Upper lobe of left lung (tissue), 6 donors: ENCODE results near the gene CLASRP. TPM values are rescaled to one million over a fixed set of nuclear protein-coding genes. Genes with fewer than 3 reads are reported as not detected.

ENCODE experiments used
- ATAC-seq, 2 donors: fragments of 200-7000 bp; cut with Tn5 transposase; one replicate each; pipeline ENCODE4 v1.9.1; 2022; ENCODE audit warnings: mild to moderate bottlenecking in 2 of 2, moderate library complexity in 2 of 2; ENCODE audit not compliant: low FRiP score in 2 of 2
- DNase-seq, 2 donors: peaks; one replicate each; pipeline ENCODE4 v3.0.0-alpha.2; 2019 to 2020
- H3K27ac ChIP-seq, 4 donors: fragments of 200-600 bp; sonication (generic); one replicate each; pipeline ENCODE4 v1.5.1; 2016 to 2019
- H3K27me3 ChIP-seq, 4 donors: fragments of 200-600 bp; sonication (generic); one replicate each; pipeline ENCODE4 v1.5.1; 2017 to 2019
- H3K36me3 ChIP-seq, 4 donors: fragments of 200-600 bp; sonication (generic); one replicate each; pipeline ENCODE4 v1.5.1; 2016 to 2019
- H3K4me1 ChIP-seq, 4 donors: fragments of 200-600 bp; sonication (generic); one replicate each; pipeline ENCODE4 v1.5.1; 2018 to 2019
- H3K4me3 ChIP-seq, 4 donors: fragments of 200-600 bp; sonication (generic); one replicate each; pipeline ENCODE4 v1.5.1; 2017 to 2019; ENCODE audit warnings: mild to moderate bottlenecking in 2 of 4, moderate library complexity in 1 of 4
- H3K9me3 ChIP-seq, 4 donors: fragments of 200-600 bp; sonication (generic); one replicate each; pipeline ENCODE4 v1.5.1; 2018 to 2019
- EP300 ChIP-seq, 4 donors: sonication (generic); formaldehyde crosslinking; IDR thresholded peaks; one replicate each; pipeline ENCODE4 v1.5.1; 2017; ENCODE audit warnings: antibody characterized with exemption in 4 of 4, control low read depth in 2 of 4
- POLR2A ChIP-seq, 4 donors: fragments of 450-650 bp; IDR thresholded peaks; one replicate each; pipeline ENCODE4 v1.5.1; 2016 to 2017; ENCODE audit warnings: antibody characterized with exemption in 4 of 4, mild to moderate bottlenecking in 2 of 4
- POLR2AphosphoS5 ChIP-seq, 2 donors: sonication (generic); formaldehyde crosslinking; IDR thresholded peaks; one replicate each; pipeline ENCODE4 v1.5.1; 2017; ENCODE audit warnings: antibody characterized with exemption in 2 of 2
- WGBS, 2 donors: methylation state at CpG; one replicate each; pipeline ENCODE4 v1.1.5; 2017 to 2018; 5-methylcytosine and 5-hydroxymethylcytosine counted together
- total RNA-seq, 6 donors: library from RNA; depleted of rRNA in 4 of 6; stranded (reverse); fragments of >200 nt in 4 of 6; gene quantifications; one replicate each; pipeline versions ENCODE4 v1.1.0 to v1.2.1, GENCODE V29; 2016 to 2021
- TF ChIP-seq, protein P1 (sequence below), 6 experiments: fragments of 450-650 bp in 4 of 6; fragments of 200-600 bp in 2 of 6; sonication (generic) in 2 of 6; IDR thresholded peaks; one replicate each; pipeline ENCODE4 v1.5.1; 2016 to 2019; ENCODE audit warnings: antibody characterized with exemption in 6 of 6
- donor health status: DM: no; HTN: no; CAD: no; lungs with moderate emphysema.
- donor health status: DM: no; HTN: yes; CAD: no; lungs with severe emphysema.

Gene CLASRP
- total RNA-seq, 6 donors from 2014 or later: 38.0 to 295 (median 71.6) TPM

DNA sequence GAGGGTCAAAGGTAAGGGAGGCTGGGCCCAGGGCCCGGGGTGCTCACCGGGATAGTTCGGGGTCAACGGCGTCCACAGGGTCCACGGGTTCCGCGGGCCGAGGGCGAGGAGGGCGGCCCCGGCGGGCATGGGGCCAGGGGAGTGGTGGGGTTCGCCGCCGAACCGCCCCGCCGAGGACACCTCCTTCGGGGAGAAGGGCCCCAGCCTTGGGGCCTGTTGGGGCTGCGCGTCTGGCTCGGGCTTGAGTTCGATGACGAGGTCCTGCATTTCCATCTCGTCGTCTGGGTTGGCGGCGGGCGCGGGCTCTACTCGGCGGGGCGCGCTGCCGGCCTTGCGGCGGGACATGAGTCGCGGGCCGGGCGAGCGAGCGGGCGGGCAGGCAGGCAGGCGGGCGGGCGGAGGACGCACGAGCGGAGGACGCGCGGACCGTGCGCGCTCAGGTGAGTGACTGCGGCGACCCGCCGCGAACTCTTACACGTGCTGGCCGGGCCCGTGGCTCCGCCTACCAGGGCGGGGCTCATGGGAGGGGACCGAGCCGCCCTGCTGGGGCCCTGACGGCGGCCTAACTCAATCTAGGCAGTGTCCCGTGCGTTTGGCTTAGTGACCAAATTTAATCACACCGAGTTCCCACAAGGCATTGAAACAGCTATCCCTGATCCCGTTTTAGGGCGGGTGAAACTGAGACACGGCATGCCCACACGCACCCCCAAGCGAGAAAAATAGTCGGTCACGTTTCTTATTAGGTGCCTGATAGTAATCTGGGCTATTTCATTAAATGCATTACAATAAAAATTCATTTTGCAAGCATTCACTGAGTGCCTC is 37.4 kb downstream of the CLASRP start, which contains the start of gene ZNF296:
Gene ZNF296, minus strand, starts transcription at position 450 of the 822 bp plus-strand sequence. Its CDS starts 105 bp downstream, at position 345.
- H3K27ac ChIP-seq: peak within 1 kb of the TSS; percentile 77 to 87 (median 82)
- peak in 1 of 2 donors; percentile 76 for TF ChIP-seq POLR2AphosphoS5 (IDR thresholded peaks at IDR 0.05)
- peak in 2 of 4 donors; percentile 68 to 79 for TF ChIP-seq POLR2A (IDR thresholded peaks at IDR 0.05)
- TF ChIP-seq EP300 (IDR thresholded peaks at IDR 0.05): no peak

DNA sequence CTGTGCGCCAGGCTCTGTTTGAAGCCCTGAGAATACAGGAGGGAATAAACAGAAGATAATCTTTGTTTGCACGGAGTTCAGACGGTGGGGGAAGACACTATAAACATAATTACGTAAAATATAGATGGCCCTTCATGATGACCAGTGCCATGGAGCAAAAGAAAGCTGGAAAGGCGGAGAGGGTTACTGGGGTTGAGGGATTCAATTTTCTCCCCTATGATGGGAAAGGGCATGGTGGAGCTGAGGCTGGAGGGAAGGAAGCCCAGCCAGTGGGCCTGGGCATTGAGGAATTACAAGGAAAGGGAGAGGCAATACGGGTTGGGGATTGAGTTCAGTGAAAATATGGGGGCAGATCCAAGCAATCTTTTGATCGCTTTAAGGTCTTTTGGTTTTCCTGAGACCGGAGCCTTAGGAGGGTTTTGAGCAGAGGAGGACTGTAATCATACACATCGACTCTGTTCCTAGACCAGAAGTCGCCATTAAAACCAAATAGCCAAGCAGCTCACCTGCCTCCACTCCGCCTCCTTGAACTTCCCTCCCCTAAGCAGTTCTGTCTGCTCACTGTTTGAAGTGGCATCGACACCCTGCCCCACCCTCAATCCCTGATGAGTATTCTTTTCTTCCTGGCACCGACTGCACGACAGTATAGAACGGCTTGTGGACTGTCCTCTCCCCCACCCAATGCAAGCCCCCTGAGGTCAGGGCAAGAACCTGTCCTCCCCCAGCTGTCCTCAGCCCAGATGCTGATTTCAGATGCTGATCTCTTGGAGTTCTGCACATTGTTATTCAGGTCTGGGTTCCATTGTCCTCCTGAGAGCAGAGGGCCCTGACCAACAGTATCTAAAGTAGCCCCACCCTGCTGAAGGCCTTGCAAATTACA is 38.2 kb downstream of the CLASRP start:
- peak overlapping the region in 2 of 4 donors; percentile 62 to 63 for H3K4me3 ChIP-seq
- H3K4me1 ChIP-seq: peaks cover 29 to 58% (median 44%) of the 10 kb centered on the region in 4 donors
- H3K27ac ChIP-seq: peak overlapping the region; percentile 57 to 87 (median 82)
- peaks cover 0 to 13% (median 8%) of the 10 kb centered on the region in 4 donors for H3K36me3 ChIP-seq
- ATAC-seq: no peak
- no peak for DNase-seq
- TF ChIP-seq, protein P1, sequence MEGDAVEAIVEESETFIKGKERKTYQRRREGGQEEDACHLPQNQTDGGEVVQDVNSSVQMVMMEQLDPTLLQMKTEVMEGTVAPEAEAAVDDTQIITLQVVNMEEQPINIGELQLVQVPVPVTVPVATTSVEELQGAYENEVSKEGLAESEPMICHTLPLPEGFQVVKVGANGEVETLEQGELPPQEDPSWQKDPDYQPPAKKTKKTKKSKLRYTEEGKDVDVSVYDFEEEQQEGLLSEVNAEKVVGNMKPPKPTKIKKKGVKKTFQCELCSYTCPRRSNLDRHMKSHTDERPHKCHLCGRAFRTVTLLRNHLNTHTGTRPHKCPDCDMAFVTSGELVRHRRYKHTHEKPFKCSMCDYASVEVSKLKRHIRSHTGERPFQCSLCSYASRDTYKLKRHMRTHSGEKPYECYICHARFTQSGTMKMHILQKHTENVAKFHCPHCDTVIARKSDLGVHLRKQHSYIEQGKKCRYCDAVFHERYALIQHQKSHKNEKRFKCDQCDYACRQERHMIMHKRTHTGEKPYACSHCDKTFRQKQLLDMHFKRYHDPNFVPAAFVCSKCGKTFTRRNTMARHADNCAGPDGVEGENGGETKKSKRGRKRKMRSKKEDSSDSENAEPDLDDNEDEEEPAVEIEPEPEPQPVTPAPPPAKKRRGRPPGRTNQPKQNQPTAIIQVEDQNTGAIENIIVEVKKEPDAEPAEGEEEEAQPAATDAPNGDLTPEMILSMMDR (IDR thresholded peaks at IDR 0.05): no peak
- TF ChIP-seq EP300 (IDR thresholded peaks at IDR 0.05): no peak
- no peak for TF ChIP-seq POLR2AphosphoS5 (IDR thresholded peaks at IDR 0.05)
- TF ChIP-seq POLR2A (IDR thresholded peaks at IDR 0.05): no peak
- no peaks in the 10 kb centered on the region for H3K27me3 ChIP-seq
- no peaks in the 10 kb centered on the region for H3K9me3 ChIP-seq
- 69 to 80% methylated on average over 15 of the region's 15 CpGs for WGBS, 2 donors

More for the DNA sequence above, 37.4 kb downstream of the CLASRP start, which contains the start of gene ZNF296:
- Histone ChIP-seq H3K36me3 (peaks cover 0 to 13% (median 11%) of the 10 kb centered on the region in 4 donors), H3K4me1 (peaks cover 29 to 63% (median 45%) of the 10 kb centered on the region in 4 donors), H3K9me3 (no peaks in the 10 kb centered on the region), H3K4me3 (peak within 1 kb of the TSS; percentile 26 to 79 (median 62)), H3K27me3 (no peaks in the 10 kb centered on the region)
- 3 to 17% methylated on average over 10 to 33 of the region's 81 CpGs for WGBS, 2 donors
- DNase-seq (peak; percentile 91 to 97), ATAC-seq (peak; percentile 74 to 75)

DNA sequence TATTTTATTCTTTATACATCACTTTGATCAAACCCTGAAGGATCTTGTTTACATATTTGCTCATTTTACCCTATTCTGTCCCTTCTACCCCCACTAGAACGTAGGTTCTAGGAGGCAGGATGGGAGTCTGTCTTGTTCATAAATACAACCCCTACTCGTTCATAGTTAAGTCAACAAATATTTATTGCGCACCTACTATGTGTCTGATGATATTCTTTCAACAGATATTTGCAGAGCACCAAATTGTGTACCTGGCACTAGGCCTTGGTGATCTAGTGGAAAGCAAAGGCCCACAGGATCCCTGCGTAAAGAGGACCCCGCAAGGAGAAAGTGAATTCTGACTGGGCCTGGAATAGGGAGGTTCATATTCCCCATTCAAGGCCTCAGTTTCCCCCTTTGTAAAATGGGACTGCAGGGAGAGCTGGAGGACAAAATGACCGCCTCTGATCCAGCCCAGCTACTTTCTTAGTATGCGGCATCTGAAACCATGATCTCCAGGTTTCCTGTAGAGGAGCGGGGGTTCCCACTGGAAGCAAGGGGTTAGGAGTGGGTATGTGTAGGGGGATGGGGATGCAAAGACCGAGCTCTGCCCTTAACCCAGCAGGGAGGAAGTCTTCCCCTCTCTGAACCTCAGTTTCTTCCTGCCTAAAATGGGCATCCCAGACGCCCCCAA is 39.7 kb downstream of the CLASRP start:
- WGBS, 2 donors: 64% methylated on average over 9 to 10 of the region's 10 CpGs
- Histone ChIP-seq H3K4me1 (peaks cover 29 to 54% (median 40%) of the 10 kb centered on the region in 4 donors), H3K36me3 (peaks cover 0 to 23% (median 8%) of the 10 kb centered on the region in 4 donors), H3K27ac (peak overlapping the region; percentile 70 to 83 (median 77)), H3K4me3 (peak overlapping the region; percentile 65 to 97 (median 88)), H3K9me3 (no peaks in the 10 kb centered on the region), H3K27me3 (no peaks in the 10 kb centered on the region)
- DNase-seq (no peak), ATAC-seq (no peak)
- TF ChIP-seq POLR2AphosphoS5 (IDR thresholded peaks at IDR 0.05) (no peak), EP300 (IDR thresholded peaks at IDR 0.05) (no peak), POLR2A (IDR thresholded peaks at IDR 0.05) (no peak)
- TF ChIP-seq, protein P1 (IDR thresholded peaks at IDR 0.05): no peak

DNA sequence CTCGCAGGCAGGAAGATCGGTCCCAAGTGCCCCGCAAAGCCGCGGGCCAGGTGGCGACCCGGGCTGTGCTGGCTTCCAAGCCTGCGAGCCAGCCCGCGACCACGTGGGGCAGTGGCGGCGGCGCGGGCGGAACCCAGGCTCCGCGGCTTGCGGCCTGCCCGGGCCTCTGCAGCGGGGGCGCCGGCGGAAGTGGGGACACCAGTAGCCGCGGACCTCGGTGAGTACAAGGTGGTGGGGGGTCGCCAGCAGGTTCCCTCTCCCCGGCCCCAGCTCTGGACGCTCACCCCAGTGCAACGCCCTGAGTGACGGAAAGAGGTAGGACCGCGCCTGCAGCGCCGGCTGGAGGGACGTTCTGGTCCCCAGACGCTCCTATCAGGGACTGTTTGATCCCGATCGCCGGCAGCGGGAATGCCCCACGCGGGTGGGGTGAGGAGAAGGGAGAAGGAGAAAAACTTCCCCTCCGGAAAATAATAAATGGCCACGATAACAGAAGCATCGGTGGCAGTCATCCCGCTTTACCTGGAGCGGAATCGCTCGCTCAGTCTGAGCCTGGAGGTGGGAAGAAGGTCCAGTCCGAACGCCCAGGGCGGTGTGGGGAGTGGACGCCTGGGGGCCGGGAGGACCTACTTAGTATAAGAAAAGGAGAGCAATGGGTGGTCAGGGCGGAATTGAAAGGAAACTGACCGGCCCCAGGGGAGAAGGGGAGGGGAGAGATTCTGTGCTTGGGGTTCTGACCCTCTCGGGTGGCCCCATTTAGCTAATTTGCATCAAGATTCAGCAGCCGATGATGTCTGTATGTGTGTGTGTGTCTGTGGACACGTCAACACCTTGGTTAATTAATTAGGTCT is 40.4 kb downstream of the CLASRP start, which contains the start of gene GEMIN7:
Gene GEMIN7, plus strand, starts transcription at position 198 of the 848 bp plus-strand sequence. CDS start 10,855 bp downstream, outside the sequence.
- Histone ChIP-seq H3K27me3 (no peaks in the 10 kb centered on the region), H3K9me3 (no peaks in the 10 kb centered on the region), H3K4me3 (peak within 1 kb of the TSS; percentile 65 to 97 (median 88)), H3K36me3 (peaks cover 0 to 23% (median 8%) of the 10 kb centered on the region in 4 donors), H3K27ac (peak within 1 kb of the TSS; percentile 70 to 83 (median 77)), H3K4me1 (peaks cover 29 to 54% (median 40%) of the 10 kb centered on the region in 4 donors)
- 0% methylated on average over 57 to 61 of the region's 61 CpGs for WGBS, 2 donors
- TF ChIP-seq POLR2A (IDR thresholded peaks at IDR 0.05) (peak in 3 of 4 donors; percentile 22 to 61 (median 25)), EP300 (IDR thresholded peaks at IDR 0.05) (no peak), POLR2AphosphoS5 (IDR thresholded peaks at IDR 0.05) (peak; percentile 52 to 67)
- TF ChIP-seq, protein P1 (IDR thresholded peaks at IDR 0.05): peak in 3 of 6 experiments; percentile 29 to 58 (median 46)
- peak; percentile 81 to 91 for ATAC-seq
- DNase-seq: peak; percentile 82 to 96
